SK-N-SH treated with all-trans-retinoic acid at 6 μM for 48 hours (cell line): ENCODE results near the gene CPT1A.

Experiments
- ATAC-seq: fragments of 200-7000 bp; cut with Tn5 transposase; 3 replicates; pipeline ENCODE4 v1.9.1; 2020; ENCODE audit warnings: mild to moderate bottlenecking, moderate library complexity
- ARNTL ChIP-seq: fragments of 450-650 bp; formaldehyde crosslinking; IDR thresholded peaks from 2 replicates; pipeline ENCODE4 v1.5.0; 2020; ENCODE audit warnings: low read depth, mild to moderate bottlenecking, moderate library complexity, borderline replicate concordance
- BACH2 ChIP-seq: fragments of 250-450 bp; sonication (Bioruptor Pico); IDR thresholded peaks from 2 replicates; pipeline ENCODE4 v1.9.0; 2021; ENCODE audit warnings: mild to moderate bottlenecking, borderline replicate concordance
- CSDC2 ChIP-seq: fragments of 250-450 bp; sonication (Bioruptor Pico); IDR thresholded peaks from 2 replicates; pipeline ENCODE4 v1.5.0; 2020; ENCODE audit warnings: mild to moderate bottlenecking, moderate library complexity
- ESRRG ChIP-seq: fragments of 250-450 bp; sonication (Bioruptor Pico); IDR thresholded peaks from 2 replicates; pipeline ENCODE4 v1.6.1; 2021; ENCODE audit warnings: mild to moderate bottlenecking
- GLIS3 ChIP-seq: fragments of 250-450 bp; sonication (Bioruptor Pico); IDR thresholded peaks from 2 replicates; pipeline ENCODE4 v1.5.0; 2020; ENCODE audit warnings: mild to moderate bottlenecking, moderate library complexity
- ISL1 ChIP-seq: fragments of 250-450 bp; sonication (Bioruptor Pico); IDR thresholded peaks from 2 replicates; pipeline ENCODE4 v2.1.2; 2022; ENCODE audit warnings: mild to moderate bottlenecking, moderate library complexity
- OSR1 ChIP-seq: fragments of 250-450 bp; sonication (Bioruptor Pico); IDR thresholded peaks from 2 replicates; pipeline ENCODE4 v1.8.0; 2022; ENCODE audit warnings: moderate library complexity, mild to moderate bottlenecking, inconsistent platforms
- PPARA ChIP-seq: fragments of 250-450 bp; sonication (Bioruptor Pico); IDR thresholded peaks from 2 replicates; pipeline ENCODE4 v1.5.0; 2020; ENCODE audit warnings: mild to moderate bottlenecking, borderline replicate concordance
- RARB ChIP-seq: fragments of 250-450 bp; sonication (Bioruptor Pico); IDR thresholded peaks from 2 replicates; pipeline ENCODE4 v1.8.0; 2021; ENCODE audit warnings: mild to moderate bottlenecking, moderate library complexity
- SNAI2 ChIP-seq: fragments of 250-450 bp; sonication (Bioruptor Pico); IDR thresholded peaks from 2 replicates; pipeline ENCODE4 v1.5.0; 2020; ENCODE audit warnings: mild to moderate bottlenecking, moderate library complexity
- TCF4 ChIP-seq: fragments of 250-450 bp; sonication (Bioruptor Pico); IDR thresholded peaks from 2 replicates; pipeline ENCODE4 v1.8.0; 2021; ENCODE audit warnings: mild to moderate bottlenecking, moderate library complexity, borderline replicate concordance
- TOX ChIP-seq: fragments of 250-450 bp; sonication (Bioruptor Pico); IDR thresholded peaks from 2 replicates; pipeline ENCODE4 v1.8.0; 2021; ENCODE audit warnings: mild to moderate bottlenecking, moderate library complexity, borderline replicate concordance
- ZC3H10 ChIP-seq: fragments of 250-450 bp; sonication (Bioruptor Pico); IDR thresholded peaks from 2 replicates; pipeline ENCODE4 v1.5.1; 2021; ENCODE audit warnings: mild to moderate bottlenecking, moderate library complexity
- ZFP3 ChIP-seq: fragments of 250-450 bp; sonication (Bioruptor Pico); IDR thresholded peaks from 2 replicates; pipeline ENCODE4 v1.5.0; 2020; ENCODE audit warnings: mild to moderate bottlenecking, moderate library complexity
- ZFP30 ChIP-seq: fragments of 450-650 bp; formaldehyde crosslinking; IDR thresholded peaks from 2 replicates; pipeline ENCODE4 v1.5.0; 2022; ENCODE audit warnings: mild to moderate bottlenecking, moderate library complexity
- ZNF565 ChIP-seq: fragments of 450-650 bp; formaldehyde crosslinking; conservative IDR thresholded peaks from 2 replicates; pipeline ENCODE4 v1.5.0; 2020; ENCODE audit warnings: low read depth, mild to moderate bottlenecking, moderate library complexity
- ZNF70 ChIP-seq: fragments of 450-650 bp; formaldehyde crosslinking; IDR thresholded peaks from 2 replicates; pipeline ENCODE4 v1.5.0; 2020; ENCODE audit warnings: mild to moderate bottlenecking, moderate library complexity
- ZNF8 ChIP-seq: fragments of 450-650 bp; formaldehyde crosslinking; IDR thresholded peaks from 2 replicates; pipeline ENCODE4 v1.5.0; 2020; ENCODE audit warnings: mild to moderate bottlenecking, moderate library complexity
- TF ChIP-seq, protein P1 (sequence below): fragments of 250-450 bp; sonication (Bioruptor Pico); IDR thresholded peaks from 2 replicates; pipeline ENCODE4 v1.5.1; 2021; ENCODE audit warnings: mild to moderate bottlenecking, moderate library complexity
- TF ChIP-seq, protein P2 (sequence below): fragments of 250-450 bp; sonication (Bioruptor Pico); IDR thresholded peaks from 2 replicates; pipeline ENCODE4 v1.8.0; 2021; ENCODE audit warnings: low read depth, mild to moderate bottlenecking, moderate library complexity, borderline replicate concordance
- TF ChIP-seq, protein P3 (sequence below): fragments of 250-450 bp; sonication (Bioruptor Pico); IDR thresholded peaks from 2 replicates; pipeline ENCODE4 v1.5.1; 2020; ENCODE audit warnings: low read depth, mild to moderate bottlenecking, moderate library complexity
- TF ChIP-seq, protein P4 (sequence below): fragments of 250-450 bp; sonication (Bioruptor Pico); IDR thresholded peaks from 2 replicates; pipeline ENCODE4 v1.8.0; 2020; ENCODE audit warnings: mild to moderate bottlenecking, moderate library complexity, borderline replicate concordance

Gene CPT1A

DNA sequence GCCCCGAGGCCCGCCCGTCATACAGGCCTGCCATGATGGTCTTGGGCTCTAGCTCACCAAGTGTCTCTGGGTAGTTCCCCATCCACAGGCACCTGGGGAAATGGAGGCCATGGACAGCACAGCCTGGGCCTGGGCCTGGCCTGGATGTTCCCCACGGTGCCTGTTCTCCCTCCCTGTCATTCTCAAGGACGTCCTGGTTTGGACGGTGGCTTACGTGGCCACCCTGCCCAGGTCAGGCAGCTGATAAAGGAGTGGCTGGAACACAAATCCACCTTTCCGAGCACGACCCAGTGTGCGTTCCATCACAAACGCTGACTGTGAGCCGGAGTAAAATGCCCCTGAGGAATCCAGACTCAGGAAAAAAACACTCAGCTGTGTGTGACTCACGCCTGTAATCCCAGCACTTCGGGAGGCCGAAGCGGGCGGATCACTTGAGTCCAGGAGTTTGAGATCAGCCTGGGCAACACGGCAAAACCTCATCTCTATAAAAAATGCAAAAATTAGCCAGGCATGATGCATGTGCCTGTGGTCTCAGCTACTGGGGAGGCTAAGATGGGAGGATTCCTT is 49.2 kb downstream of the CPT1A start:
- no peak for TF ChIP-seq RARB (CRISPR knock-in tag)
- TF ChIP-seq, protein P1, sequence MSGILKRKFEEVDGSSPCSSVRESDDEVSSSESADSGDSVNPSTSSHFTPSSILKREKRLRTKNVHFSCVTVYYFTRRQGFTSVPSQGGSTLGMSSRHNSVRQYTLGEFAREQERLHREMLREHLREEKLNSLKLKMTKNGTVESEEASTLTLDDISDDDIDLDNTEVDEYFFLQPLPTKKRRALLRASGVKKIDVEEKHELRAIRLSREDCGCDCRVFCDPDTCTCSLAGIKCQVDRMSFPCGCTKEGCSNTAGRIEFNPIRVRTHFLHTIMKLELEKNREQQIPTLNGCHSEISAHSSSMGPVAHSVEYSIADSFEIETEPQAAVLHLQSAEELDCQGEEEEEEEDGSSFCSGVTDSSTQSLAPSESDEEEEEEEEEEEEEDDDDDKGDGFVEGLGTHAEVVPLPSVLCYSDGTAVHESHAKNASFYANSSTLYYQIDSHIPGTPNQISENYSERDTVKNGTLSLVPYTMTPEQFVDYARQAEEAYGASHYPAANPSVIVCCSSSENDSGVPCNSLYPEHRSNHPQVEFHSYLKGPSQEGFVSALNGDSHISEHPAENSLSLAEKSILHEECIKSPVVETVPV (CRISPR knock-in tag) = no peak
- TF ChIP-seq, protein P2, sequence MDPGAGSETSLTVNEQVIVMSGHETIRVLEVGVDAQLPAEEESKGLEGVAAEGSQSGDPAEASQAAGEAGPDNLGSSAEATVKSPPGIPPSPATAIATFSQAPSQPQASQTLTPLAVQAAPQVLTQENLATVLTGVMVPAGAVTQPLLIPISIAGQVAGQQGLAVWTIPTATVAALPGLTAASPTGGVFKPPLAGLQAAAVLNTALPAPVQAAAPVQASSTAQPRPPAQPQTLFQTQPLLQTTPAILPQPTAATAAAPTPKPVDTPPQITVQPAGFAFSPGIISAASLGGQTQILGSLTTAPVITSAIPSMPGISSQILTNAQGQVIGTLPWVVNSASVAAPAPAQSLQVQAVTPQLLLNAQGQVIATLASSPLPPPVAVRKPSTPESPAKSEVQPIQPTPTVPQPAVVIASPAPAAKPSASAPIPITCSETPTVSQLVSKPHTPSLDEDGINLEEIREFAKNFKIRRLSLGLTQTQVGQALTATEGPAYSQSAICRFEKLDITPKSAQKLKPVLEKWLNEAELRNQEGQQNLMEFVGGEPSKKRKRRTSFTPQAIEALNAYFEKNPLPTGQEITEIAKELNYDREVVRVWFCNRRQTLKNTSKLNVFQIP (CRISPR knock-in tag) = no peak
- TF ChIP-seq ZNF8 (CRISPR knock-in tag) = no peak
- no peak for TF ChIP-seq ZNF565 (CRISPR knock-in tag)
- TF ChIP-seq ZNF70 (CRISPR knock-in tag) = no peak
- no peak for TF ChIP-seq ESRRG (CRISPR knock-in tag)
- TF ChIP-seq SNAI2 = no peak
- TF ChIP-seq, protein P3, sequence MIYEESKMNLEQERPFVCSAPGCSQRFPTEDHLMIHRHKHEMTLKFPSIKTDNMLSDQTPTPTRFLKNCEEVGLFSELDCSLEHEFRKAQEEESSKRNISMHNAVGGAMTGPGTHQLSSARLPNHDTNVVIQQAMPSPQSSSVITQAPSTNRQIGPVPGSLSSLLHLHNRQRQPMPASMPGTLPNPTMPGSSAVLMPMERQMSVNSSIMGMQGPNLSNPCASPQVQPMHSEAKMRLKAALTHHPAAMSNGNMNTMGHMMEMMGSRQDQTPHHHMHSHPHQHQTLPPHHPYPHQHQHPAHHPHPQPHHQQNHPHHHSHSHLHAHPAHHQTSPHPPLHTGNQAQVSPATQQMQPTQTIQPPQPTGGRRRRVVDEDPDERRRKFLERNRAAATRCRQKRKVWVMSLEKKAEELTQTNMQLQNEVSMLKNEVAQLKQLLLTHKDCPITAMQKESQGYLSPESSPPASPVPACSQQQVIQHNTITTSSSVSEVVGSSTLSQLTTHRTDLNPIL (CRISPR knock-in tag) = no peak
- TF ChIP-seq ISL1 (CRISPR knock-in tag) = no peak
- TF ChIP-seq ZFP30 (CRISPR knock-in tag) = no peak
- no peak for TF ChIP-seq CSDC2
- no peak for TF ChIP-seq ZFP3 (CRISPR knock-in tag)
- TF ChIP-seq, protein P4, sequence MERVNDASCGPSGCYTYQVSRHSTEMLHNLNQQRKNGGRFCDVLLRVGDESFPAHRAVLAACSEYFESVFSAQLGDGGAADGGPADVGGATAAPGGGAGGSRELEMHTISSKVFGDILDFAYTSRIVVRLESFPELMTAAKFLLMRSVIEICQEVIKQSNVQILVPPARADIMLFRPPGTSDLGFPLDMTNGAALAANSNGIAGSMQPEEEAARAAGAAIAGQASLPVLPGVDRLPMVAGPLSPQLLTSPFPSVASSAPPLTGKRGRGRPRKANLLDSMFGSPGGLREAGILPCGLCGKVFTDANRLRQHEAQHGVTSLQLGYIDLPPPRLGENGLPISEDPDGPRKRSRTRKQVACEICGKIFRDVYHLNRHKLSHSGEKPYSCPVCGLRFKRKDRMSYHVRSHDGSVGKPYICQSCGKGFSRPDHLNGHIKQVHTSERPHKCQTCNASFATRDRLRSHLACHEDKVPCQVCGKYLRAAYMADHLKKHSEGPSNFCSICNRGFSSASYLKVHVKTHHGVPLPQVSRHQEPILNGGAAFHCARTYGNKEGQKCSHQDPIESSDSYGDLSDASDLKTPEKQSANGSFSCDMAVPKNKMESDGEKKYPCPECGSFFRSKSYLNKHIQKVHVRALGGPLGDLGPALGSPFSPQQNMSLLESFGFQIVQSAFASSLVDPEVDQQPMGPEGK (CRISPR knock-in tag) = no peak
- no peak for TF ChIP-seq TOX (CRISPR knock-in tag)
- no peak for TF ChIP-seq ZC3H10 (CRISPR knock-in tag)
- no peak for TF ChIP-seq TCF4 (CRISPR knock-in tag)
- no peak for TF ChIP-seq BACH2 (CRISPR knock-in tag)
- ATAC-seq = no peak

DNA sequence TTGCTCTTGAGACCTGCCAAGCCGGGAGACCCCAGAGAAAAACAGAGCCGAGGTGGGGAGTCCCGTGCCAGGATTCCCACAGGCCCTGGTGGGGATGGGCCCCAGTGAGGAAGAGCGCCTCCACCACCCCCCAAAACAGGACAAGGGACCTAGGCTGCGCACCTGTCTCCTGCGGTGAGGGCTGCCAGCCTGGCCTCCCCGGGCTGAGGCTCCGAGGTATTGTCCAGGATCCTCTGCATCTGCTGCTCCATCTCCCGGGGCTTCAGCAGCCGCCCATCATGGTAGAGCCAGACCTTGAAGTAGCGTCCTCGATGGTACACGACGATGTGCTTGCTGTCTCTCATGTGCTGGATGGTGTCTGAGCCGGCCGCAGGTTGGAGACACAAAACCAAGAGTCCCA is 57.1 kb downstream of the CPT1A start:
- no peak for ATAC-seq
- TF ChIP-seq SNAI2 (no peak), ZNF8 (CRISPR knock-in tag) (no peak), PPARA (no peak), ZC3H10 (CRISPR knock-in tag) (no peak), ARNTL (CRISPR knock-in tag) (no peak), RARB (CRISPR knock-in tag) (no peak), ISL1 (CRISPR knock-in tag) (no peak), TCF4 (CRISPR knock-in tag) (no peak), GLIS3 (CRISPR knock-in tag) (no peak), BACH2 (CRISPR knock-in tag) (no peak), TOX (CRISPR knock-in tag) (no peak), OSR1 (CRISPR knock-in tag) (no peak), ZFP3 (CRISPR knock-in tag) (no peak), ZNF70 (CRISPR knock-in tag) (no peak), ESRRG (CRISPR knock-in tag) (no peak)
- TF ChIP-seq, protein P4 (CRISPR knock-in tag) = no peak
- TF ChIP-seq, protein P1 (CRISPR knock-in tag) = no peak
- TF ChIP-seq, protein P2 (CRISPR knock-in tag) = no peak
- TF ChIP-seq, protein P3 (CRISPR knock-in tag) = no peak
- TF ChIP-seq, all 23 proteins: peak for 0
